Stimulated activated CD4-positive, alpha-beta T cell treated with anti-CD3 and anti-CD28 coated beads, Interleukin-2, amount 100 ng/mL, for 24 hours (primary cell): Measurements from ENCODE around the gene EEF1A2.
A peak's percentile ranks its signal among the peaks of the same experiment; 100 is the strongest.

ENCODE experiments used
- DNase-seq, 2 donors: peaks; one replicate each; pipeline ENCODE4 v3.0.0-alpha.2; 2020

The EEF1A2 gene

DNA sequence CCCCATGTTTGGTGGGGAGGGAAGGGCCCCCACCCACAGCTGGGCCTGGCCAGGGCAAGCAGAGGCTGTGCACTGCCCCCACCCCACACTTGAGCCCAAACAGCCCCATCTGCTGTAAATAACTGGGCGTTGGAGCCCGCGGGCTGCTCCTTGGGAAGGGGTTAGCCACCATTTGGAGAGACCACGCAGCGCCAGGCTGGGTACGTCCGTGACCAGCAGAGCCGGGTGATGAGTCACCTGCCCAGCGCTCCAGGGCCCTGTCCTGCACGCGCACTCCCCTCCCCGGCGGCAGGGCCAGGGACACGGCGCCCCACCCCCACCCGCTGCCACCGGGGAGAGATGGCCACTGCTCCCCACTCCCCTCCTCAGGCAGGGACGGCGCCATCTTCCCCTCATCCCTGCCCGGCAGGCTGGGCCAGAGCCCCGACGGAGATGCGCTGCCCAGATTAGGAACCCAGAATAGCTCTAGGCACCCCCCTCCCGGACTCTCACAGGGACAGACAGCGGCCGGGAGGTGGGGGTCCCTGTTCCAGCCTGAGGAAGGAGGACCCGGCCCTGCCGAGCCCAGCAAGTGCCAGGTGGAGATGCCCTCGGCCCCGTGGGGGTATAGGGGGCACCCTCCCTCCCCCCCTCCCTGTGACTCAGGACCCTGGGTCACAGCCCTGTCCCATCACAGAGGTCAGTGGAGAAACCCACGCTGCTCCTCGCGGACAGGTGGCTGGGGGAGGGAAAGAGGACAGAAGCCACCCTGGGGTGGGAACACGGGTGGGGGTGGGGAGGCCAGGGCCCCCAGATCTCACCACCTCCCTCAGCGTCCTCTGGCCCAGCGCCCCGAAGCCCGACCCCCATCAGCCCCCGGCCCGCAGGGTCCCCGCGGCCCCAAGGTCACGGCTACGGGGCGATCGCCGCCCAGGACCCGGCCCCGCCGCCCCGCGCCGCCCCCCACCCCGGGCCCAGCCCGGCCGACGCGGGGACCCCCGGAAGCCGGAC is 642 bp downstream of the EEF1A2 start:
- no peak for DNase-seq

- DNase-seq, result no peak
These were observed 1.5 kb downstream of the EEF1A2 start for GRCh38 chr20:63497138-63497945.

DNA sequence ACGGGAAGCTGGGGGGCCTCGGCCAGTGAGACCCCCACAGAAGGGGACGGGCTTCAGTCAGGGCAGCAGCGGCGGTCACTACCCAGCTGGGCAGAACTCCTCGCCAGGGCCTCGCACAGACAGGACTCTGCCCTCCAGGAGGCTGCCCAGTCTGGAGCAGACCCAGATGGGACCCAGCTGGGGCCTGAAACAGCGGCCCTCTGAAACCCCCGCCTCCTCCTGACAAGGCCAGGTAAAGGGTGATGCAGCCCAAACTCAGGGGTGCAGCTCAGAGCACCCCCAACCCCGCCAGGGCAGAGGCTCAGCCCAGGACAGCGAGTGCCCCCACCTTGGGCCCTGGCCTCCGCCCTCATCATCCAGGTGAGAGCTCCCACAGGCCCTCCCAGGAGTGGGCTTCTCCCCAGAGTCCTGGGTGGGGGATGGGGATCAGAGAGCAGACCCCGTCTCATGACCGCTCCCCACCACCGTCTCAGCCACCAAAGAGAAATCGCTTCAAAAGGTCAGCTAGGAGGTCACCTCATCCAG is 2.2 kb downstream of the EEF1A2 start:
- DNase-seq, result no peak

DNA sequence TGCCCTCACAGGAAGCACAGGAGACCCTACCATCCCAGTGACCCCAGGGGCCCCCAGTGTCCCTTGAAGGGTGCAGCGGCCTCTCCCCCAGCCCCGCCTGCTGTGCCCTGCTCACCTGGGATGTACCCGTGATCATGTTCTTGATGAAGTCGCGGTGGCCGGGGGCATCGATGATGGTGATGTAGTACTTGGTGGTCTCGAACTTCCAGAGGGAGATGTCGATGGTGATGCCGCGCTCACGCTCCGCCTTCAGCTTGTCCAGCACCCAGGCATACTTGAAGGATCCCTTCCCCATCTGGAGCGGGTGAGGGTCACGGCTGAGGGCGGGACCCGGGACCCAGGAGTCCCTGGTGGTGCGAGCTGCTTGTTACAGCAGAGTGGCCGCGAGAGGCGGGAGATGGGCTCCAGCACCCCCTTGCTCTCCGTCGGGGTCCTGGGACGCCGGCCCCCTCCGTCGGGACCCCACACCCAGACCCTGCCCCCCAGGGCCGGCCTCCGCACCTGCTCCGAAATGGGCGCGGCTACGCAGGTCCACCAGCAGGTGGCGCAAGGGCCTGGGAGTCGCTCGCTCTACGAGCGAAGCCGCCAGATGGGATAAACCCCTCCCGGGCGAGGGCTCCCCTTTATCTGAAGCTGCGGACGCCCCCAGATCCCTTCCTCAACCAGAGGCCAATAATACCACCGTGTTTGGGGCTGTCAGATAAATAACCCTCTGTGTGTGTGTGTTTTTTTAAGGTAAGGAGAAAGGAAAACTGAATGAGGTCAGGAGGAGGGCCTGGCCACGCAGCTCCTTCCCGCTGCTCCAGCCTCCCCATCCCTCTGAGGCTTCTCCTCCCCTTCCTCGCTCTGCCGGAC is 2.9 kb downstream of the EEF1A2 start:
- peak; percentile 84 for DNase-seq

- DNase-seq, result no peak
These were observed 3.6 kb downstream of the EEF1A2 start for GRCh38 chr20:63495167-63495720.

GRCh38 chr20:63494420-63495166 is 4.3 kb downstream of the EEF1A2 start:
- DNase-seq, result no peak

DNA sequence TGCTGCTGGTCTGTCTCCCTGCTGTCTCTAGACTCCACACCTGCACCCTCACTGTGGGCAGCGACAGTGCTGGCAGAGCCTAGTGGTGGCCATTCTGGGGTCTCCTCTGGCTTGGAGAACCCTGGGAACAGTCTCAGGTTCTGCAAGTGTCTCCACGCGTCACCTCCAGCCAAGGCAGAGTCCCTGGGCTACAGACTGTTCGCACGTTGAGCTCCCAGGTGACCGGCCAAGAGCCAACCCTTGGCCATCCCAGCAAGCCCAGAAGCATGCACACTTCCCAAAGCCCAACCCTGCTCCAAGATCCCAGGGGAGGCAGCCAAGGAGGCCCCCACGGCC is 4.8 kb downstream of the EEF1A2 start:
- DNase-seq, result no peak

GRCh38 chr20:63493563-63494020 is 5.3 kb downstream of the EEF1A2 start:
- no peak for DNase-seq

DNA sequence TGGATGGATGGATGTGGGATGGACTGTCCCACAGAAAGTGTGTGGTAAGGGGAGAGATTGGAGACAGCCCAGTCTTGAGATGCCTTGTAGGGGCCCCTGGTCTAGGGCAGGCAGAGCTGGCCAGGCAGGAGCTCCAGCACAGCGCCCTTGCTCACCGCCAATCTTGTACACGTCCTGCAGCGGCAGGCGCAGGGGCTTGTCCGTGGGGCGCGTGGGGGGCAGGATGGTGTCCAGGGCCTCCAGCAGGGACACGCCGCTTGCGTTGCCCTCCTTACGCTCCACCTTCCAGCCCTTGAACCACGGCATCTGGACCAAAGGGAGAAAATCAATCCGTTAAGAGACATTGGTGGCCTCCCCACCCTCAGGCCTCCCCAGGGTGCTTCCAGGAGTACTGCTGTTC is 5.9 kb downstream of the EEF1A2 start:
- no peak for DNase-seq

- DNase-seq, result no peak
These were observed 6.4 kb downstream of the EEF1A2 start for GRCh38 chr20:63492518-63492917.

DNA sequence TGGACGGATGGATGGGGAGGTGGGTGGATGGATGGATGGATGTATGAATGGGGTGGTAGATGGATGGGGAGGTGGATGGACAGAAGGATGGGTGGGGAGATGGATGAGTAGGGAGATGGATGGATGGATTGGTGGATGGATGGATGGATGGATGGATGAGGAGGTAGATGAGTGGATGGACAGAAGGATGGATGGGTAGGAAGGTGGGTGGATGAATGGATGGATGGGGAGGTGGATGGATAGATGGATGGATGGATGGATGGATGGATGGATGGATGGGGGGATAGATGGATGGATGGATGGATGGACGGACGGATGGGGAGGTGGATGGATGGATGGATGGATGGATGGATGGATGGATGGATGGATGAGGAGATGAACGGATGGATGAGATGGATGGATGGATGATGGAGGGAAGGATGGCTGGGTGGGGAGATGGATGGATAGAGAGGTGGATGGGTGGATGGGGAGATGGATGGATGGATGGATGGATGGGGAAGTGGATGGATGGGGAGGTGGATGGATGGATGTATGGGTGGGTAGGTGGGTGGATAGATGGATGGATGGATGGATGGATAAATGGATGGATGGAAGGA is 7.2 kb downstream of the EEF1A2 start:
- no peak for DNase-seq

- no peak for DNase-seq
These were observed 7.8 kb downstream of the EEF1A2 start for GRCh38 chr20:63491078-63491477.

- no peak for DNase-seq
These were observed 8.5 kb downstream of the EEF1A2 start for GRCh38 chr20:63490416-63490815.

DNA sequence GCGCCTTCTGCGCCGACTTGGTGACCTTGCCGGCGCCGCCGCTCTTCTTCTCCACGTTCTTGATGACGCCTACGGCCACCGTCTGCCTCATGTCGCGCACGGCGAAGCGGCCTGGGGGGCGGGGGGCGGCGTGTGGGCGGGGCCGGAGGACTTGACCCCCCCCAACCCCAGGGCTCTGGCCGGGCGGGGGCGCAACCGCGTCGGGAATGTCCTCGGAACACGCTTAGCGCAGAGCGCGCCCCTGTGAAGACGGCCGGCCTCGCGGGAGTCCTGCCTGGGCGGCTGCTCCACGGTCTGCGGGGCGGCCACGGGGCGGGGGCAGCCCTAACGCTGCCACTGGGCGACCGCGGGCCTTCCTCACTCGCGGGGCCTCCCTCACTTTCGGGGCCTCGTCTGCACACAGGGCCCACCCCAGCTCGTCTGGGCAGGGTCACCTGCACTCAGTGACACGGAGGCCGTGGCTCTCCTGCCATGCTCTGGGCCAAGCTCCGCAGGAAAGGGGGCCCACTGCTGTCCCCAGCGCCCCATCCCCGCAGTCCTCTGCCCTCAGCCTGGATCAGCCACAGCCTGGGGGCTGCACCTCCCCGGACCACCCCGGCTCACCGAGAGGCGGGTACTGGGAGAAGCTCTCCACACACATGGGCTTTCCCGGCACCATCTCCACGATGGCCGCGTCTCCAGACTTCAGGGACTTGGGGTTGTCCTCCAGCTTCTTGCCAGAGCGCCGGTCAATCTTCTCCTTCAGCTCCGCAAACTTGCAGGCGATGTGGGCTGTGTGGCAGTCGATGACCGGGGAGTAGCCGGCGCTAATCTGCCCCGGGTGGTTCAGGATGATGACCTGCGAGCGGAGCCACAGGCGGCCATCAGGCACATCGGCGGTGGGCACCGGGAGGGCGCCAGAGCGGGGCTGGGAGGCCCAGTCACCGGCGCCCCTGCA is 10.3 kb downstream of the EEF1A2 start:
- DNase-seq, result no peak

- no peak for DNase-seq
These were observed 11.1 kb downstream of the EEF1A2 start for GRCh38 chr20:63487781-63488241.

DNA sequence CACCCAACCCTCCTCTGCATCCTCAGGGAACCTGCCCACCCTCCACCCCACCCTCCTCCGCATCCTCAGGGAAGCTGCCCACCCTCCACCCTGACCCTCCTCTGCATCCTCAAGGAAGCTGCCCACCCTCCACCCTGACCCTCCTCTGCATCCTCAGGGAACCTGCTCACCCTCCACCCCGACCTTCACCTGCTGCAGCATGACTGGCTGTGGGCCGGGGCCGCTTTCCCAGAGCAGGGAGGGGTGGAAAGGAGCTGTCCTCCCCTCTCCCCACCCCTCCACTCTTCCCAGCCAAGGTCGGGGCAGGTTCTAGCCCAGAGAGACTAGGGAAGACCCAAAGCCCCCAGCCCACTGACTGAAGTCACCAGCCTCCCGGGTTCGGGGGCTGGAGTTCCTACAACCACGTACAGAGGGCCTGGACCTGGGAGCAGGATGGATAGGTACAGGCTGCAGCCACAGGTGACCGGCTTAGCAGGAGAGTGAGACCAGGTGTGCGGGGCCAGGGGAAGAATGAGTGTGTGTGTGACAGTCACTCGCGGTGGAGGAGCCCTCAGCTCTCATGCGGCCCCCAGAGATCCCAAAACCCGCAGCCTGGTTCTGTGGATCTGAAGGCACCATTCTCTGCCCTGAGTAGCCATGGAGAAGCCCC is 11.6 kb downstream of the EEF1A2 start:
- DNase-seq, result no peak

DNA sequence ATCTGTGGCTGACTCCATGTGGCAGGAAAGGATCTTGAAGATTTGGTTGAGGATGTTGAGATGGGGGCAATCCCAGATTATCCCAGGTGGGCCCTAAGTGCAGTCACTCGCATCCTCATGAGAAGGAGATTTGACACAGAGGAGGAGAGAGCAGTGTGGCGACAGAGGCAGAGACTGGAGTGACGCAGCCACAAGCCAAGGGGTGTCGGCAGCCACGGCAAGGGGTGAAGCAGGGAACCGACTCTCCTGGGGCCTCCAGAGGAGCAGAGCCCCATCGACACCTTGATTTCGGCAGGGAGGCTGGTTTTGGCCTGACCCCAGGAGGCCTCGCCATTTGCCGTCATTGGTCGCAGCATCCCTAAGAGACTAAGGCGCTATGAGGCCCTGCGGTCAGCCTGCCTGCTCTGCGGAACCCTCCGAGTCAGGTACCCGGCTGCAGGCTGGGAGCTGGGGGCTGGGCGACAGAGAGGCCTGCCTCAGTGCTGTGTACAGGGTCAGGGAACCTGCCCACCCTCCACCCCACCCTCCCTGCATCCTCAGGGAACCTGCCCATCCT is 12.5 kb downstream of the EEF1A2 start:
- DNase-seq, result no peak

- no peak for DNase-seq
These were observed 14.1 kb downstream of the EEF1A2 start for GRCh38 chr20:63484651-63485403.
